WTC11 (cell line): Measurements from ENCODE around the gene TPT1.

Experiments
- CBFB ChIP-seq: sonication (generic); formaldehyde crosslinking; IDR thresholded peaks from 2 replicates; pipeline ENCODE4 v1.8.1; 2022; ENCODE audit warnings: mild to moderate bottlenecking, low read depth, missing genetic modification reagents
- CTCF ChIP-seq: fragments of 200-600 bp; IDR thresholded peaks from 2 replicates; pipeline ENCODE4 v1.8.0; 2022; ENCODE audit warnings: antibody characterized with exemption
- TEAD4 ChIP-seq: sonication (generic); formaldehyde crosslinking; IDR thresholded peaks from 2 replicates; pipeline ENCODE4 v1.8.0; 2022; ENCODE audit warnings: mild to moderate bottlenecking, missing genetic modification reagents
- ZNF138 ChIP-seq: sonication (generic); formaldehyde crosslinking; conservative IDR thresholded peaks from 2 replicates; pipeline ENCODE4 v1.8.1; 2022; ENCODE audit warnings: mild to moderate bottlenecking, moderate library complexity, missing genetic modification reagents

- TF ChIP-seq ZNF138 (CRISPR knock-in tag) (no peak), CBFB (no peak), CTCF (no peak), TEAD4 (CRISPR knock-in tag) (no peak)
Observed at GRCh38 chr13:45364876-45365557, 24.0 kb upstream of the TPT1 start.
